ENCODE data around the gene MDM2.
"Not testable (repeated sequence)": the region's sequence is repeated elsewhere in the genome, so short reads cannot be mapped to it uniquely, and the experiment has no call there.

Gene MDM2

DNA sequence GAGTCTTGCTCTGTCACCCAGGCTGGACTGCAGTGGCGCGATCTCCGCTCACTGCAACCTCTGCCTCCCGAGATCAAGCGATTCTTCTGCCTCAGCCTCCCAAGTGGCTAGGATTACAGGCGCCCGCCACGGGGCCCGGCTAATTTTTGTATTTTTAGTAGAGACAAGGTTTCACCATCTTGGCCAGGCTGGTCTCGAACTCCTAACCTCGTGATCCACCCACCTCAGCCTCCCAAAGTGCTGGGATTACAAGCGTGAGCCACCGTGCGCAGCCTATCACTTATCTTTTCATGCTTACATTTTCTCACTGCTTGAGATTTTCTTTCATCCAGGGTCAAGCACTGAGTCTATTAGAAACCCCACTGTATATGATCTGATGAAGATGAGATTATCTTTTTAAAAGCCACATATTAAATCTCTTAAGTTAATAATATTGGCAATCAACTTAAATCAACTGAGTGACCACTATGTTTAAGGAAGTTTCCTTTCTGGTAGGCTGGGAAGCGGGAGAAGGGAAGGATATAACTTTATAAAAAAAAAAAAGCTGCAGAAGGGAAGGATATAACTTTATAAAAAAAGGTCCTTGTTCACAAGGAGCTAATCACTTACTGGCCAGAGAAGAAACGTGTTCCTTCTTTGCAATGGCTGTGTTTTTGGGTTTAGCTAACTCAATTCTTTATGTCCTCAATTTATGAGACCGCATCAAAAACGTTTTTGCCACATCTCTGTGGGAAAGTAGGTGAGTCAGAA is 1.3 kb upstream of the MDM2 start:
- no peak for DNase-seq (ENCODE audit: low spot score)

DNA sequence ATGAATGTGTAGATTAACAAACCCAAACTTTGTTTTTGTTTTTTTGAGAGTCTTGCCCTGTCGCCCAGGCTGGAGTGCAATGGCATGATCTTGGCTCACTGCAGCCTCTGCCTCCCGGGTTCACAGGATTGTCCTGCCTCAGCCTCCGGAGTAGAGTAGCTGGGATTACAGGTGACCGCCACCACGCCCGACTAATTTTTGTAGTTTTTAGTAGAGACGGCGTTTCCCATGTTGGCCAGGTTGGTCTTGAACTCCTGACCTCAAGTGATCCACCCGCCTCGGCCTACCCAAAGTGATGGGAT is 752 bp upstream of the MDM2 start:
- not testable (repeated sequence) for DNase-seq (ENCODE audit: low spot score)

DNA sequence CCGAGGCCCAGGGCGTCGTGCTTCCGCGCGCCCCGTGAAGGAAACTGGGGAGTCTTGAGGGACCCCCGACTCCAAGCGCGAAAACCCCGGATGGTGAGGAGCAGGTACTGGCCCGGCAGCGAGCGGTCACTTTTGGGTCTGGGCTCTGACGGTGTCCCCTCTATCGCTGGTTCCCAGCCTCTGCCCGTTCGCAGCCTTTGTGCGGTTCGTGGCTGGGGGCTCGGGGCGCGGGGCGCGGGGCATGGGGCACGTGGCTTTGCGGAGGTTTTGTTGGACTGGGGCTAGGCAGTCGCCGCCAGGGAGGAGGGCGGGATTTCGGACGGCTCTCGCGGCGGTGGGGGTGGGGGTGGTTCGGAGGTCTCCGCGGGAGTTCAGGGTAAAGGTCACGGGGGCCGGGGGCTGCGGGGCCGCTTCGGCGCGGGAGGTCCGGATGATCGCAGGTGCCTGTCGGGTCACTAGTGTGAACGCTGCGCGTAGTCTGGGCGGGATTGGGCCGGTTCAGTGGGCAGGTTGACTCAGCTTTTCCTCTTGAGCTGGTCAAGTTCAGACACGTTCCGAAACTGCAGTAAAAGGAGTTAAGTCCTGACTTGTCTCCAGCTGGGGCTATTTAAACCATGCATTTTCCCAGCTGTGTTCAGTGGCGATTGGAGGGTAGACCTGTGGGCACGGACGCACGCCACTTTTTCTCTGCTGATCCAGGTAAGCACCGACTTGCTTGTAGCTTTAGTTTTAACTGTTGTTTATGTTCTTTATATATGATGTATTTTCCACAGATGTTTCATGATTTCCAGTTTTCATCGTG is 612 bp downstream of the MDM2 start:
- DNase-seq (ENCODE audit: low spot score) = peak; percentile 90

DNA sequence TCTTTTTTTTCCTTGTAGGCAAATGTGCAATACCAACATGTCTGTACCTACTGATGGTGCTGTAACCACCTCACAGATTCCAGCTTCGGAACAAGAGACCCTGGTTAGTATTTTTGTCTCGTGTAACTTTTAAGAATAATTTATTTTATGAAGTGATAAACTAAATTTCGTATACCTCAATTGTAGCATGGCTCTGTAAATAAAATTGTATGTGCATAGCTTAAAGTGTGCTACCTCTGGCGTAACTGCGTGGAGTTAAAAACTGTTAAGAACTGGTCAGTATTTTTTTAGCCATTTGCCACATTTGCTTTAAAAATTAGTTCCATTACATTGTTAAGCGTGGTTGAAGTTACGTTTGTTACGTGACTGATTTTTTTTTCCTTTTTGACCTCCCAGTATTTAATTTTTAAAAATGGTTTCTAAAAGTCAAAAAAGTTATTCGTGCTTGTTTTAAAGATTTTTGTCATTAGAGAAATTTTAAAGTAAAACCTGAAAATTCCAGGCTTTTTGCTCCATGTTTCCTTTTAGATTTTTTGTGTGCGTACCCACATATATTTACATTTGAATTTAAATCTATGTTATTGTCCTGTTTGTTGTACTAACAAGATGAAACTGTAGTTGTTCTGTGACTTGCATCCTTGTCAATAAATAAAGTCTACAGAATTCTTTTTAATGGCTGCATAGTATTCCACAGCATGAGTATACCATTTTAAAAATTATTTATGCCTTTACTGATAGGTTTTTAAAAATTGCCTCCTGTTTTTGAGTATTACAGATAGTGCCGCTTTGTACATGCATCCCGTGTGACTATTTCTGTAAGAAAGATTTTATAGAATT is 1.4 kb downstream of the MDM2 start:
- DNase-seq (ENCODE audit: low spot score) = no peak

DNA sequence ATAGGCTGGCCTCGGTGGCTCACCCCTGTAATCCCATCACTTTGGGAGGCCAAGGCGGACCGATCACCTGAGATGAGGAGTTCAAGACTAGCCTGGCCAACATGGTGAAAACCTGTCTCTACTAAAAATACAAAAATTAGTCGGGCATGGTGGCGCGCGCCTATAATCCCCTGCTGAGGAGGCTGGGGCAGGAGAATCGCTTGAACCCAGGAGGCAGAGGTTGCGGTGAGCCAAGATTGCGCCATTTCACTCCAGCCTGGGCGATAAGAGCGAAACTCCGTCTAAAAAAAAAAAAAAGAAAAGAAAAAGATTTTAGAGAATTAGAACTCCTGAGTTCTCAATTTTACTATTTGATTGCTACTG is 2.0 kb downstream of the MDM2 start:
- DNase-seq (ENCODE audit: low spot score) = not testable (repeated sequence)

DNA sequence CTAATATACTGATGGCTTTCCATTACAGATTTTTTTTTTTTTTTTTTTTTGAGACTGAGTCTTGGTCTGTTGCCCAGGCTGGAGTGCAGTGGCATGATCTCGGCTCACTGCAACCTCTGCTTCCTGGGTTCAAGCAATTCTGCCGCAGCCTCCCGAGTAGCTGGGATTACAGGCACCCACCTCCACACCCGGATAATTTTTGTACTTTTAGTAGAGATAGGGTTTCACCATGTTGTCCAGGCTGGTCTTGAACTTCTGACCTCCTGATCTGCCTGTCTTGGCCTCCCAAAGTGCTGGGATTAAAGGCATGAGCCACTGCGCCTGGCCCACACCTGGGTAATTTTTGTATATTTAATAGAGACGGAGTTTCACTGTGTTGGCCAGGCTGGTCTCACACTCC is 3.6 kb downstream of the MDM2 start:
- DNase-seq (ENCODE audit: low spot score) = not testable (repeated sequence)

DNA sequence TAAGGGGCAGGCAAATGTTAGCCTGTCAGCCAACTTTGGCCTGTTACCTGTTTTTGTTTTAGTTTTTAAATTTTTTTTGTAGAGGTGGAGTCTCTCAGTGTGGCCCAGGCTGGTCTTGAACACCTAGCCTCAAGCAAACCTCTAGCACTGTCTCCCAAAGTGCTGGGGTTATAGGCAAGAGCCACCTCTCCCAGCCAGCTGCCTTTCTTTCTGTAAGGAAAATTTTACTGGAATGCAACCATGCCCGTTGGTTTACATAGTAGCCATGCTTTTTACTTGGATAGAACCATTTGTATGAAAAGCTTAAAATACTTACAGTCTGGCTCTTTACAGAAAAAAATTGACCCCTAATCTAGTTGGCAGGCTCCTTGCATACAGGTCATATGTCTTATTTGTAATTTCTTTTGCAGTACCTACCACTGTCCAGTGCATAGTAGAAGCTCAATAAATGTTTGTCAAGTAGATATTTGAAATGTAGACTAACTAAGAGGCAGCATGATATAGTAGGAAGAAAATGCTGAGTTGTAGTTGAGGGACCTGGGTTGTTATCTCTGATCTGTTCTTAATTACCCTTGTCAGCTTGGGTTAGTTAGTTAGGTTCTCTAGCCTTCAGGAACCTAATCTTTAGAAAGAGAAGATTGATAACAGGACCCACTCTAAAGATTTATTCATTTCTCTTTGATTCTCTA is 4.7 kb downstream of the MDM2 start:
- DNase-seq (ENCODE audit: low spot score) = no peak

DNA sequence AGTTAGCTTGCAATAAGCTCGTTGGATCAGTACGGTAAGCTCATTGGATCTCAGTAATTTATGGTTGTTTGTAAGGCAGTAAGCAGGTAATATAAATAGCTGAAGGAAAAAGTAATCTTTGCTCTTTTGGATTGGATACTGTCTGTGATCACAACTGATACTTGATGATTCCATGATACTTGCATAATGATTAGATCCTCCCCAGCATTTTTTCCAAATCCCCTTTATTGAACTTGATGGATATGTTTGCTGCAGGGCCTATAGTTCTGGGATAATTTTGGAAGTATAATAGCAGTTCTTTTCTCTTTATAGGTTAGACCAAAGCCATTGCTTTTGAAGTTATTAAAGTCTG is 5.2 kb downstream of the MDM2 start:
- DNase-seq (ENCODE audit: low spot score) = no peak

DNA sequence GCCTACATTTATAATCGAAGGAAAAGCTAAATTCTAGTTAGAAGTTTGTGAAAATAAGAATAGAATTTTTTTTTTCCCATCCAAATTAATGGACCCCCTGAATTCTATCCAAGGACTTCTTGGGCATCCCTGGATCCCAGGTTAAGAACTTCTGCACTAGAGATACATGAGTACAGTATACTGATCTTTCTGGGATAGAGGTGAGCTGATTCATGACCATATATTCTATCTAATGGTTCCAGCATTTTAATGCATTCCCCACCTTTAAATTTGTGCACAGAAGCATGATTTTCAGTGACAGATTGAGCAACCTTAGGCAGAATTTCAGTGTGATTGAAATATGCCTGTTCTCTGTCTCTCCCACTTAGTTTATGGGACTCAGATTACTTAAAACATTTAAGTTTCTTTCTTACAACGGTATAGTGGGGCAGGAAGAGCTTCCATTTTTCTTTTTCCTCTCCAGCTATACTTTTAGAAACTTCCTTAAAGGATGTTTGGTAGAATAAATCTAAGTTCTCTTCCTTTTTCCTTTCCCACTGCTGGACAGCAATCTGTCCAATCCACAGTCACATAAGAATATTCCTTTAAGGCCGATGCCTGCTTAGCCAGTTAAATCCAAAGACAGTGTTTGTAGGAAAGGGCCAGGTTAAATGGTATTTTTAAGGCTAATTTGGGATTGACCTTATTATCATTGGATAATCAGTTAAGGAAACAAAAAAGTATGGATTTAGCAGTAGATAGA is 6.7 kb downstream of the MDM2 start:
- no peak for DNase-seq (ENCODE audit: low spot score)

DNA sequence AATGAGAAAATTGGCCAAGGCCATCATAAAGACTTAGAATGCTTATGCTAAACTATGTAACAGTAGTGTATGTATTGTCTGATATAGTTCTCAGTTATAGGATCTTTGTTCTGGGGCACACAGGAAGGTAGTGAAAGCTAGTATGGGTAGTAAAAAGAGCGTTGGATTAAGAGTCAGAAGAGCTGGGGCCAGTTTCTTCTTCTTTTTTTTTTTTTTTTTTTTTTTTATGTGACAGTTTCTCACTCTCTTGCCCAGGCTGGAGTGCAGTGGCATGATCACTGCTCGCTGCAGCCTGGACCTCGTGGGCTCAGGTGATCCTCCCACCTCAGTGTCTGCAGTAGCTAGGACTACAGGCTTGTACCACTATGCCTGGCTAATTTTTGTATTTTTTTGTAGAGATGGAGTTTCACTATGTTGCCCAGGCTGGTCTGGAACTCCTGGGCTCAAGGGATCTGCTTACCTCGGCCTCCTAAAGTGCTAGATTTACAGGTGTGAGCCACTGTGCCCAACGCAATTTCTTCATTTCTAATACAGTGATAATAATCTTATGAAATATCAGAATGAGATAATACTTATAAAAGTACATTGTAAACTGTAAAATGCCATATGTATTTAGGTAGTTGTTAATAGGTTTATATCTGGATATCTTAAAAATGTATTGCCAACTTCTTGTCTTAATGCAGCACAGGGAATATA is 7.4 kb downstream of the MDM2 start:
- no peak for DNase-seq (ENCODE audit: low spot score)

DNA sequence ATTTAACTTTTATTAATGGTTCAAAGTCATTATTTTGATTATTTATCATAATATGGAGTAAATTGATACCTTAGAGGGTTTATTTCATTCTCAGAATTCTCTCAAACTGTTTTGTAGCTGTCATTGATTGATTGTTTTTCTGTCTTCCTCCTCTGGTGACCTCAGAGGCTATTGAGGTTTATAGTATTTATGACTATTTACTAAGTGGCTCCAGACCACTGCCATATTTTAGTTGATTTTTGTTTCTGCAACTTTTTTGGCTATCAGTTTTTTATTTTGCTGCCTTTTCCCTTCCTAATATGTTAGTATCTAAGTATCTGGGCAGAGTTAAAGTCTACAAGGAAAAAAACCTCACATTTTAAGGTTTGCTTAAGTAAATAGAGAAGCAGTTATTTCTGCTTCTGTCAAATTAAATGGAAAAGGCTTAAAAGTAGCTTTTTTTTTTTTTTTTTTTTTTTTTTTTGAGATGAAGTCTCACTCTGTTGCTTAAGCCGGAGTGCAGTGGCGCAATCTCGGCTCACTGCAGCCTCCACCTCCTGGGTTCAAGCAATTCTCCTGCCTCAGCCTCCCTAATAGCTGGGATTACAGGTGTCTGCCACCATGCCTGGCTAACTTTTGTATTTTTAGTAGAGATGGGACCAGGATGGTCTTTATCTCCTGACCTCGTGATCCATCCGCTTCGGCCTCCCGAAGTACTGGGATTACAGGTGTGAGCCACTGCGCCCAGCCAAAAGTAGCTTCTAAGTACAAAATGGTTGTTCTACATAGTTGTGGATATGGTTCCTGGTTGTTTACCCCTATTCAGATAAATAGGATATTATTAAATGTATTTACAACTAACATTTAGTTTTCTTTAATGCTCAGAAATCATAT is 8.2 kb downstream of the MDM2 start:
- DNase-seq (ENCODE audit: low spot score) = no peak

DNA sequence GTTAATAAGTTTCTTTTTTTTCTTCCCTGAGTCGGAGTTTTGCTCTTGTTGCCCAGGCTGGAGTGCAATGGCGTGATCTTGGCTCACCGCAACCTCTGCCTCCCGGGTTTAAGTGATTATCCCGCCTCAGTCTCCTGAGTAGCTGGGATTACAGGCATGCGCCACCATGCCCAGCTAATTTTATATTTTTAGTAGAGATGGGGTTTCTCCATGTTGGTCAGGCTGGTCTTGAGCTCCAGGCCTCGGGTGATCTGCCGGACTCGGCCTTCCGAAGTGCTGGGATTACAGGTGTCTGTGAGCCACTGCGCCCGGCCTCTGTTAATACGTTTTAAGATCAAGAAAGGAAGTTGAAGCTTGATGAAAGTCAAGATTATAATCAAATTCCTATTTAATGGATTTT is 11.5 kb downstream of the MDM2 start:
- DNase-seq (ENCODE audit: low spot score) = not testable (repeated sequence)

DNA sequence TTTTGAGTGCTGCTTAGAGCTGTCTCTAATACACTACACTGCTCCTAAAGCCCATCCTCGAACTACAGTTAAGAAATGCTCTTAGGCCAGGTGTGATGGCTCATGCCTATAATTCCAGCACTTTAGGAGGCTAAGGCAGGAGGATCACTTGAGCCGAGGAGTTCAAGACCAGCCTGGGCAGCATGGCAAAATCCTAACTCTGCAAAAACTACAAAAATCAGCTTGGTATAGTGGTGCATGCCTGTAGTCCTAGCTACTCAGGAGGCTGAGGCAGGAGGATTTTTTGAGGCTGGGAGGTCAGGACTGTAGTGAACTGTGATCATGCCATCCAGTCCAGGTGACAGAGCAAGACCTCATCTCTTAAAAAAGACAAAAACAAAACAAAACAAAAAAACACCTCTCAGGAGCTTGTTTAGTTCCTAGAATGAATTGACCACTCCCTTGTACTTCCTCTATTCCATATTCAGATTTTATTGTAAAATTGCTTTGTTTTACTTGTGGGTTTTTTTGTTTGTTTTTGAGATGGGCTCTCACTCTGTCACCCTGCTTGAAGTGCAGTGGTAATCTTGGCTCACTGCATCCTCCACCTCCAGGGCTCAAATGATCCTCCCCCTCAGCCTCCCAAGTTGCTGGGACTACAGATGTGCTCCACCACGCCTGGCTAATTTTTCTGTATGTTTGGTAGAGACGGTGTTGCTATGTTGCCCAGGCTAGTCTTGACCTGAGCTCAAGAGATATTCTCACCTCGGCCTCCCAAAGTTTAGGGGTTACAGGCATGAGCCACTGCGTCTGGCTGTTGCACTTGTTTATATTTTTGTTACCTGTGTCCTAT is 13.6 kb downstream of the MDM2 start:
- no peak for DNase-seq (ENCODE audit: low spot score)

DNA sequence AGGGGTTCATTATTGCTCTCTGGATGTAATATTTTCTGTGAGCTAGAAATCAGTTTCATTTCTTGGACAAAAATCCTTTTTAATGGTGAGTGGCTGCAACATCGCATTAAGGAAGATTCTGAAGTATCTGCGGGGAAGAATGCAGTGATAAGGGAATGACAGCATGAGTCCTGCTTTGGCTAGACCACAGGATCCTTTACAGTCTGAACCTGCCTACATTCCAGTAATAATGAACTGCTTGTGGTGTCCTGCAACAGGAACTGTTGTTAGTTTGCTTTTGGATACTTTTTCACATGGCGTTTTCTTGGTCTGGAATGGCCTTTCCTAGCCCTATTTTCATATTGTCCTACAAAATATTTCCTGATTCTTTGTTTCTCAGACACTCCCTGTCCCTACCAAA is 15.7 kb downstream of the MDM2 start:
- no peak for DNase-seq (ENCODE audit: low spot score)

DNA sequence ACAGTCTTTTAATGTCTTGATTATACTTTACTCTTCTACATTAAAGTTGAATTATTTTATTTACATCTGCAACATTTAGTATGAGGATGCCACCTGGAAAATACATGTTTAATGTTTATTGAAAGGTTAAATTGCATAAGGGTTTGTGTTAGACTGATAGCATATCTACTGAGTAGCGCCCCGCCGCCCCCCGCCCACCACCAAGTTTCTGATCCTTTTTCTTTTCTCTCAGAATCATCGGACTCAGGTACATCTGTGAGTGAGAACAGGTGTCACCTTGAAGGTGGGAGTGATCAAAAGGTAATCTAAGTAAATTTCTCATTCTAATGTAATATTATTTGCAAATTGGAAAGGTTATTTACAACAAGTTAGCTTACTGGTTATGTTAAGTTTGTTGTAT is 16.2 kb downstream of the MDM2 start:
- DNase-seq (ENCODE audit: low spot score) = no peak

DNA sequence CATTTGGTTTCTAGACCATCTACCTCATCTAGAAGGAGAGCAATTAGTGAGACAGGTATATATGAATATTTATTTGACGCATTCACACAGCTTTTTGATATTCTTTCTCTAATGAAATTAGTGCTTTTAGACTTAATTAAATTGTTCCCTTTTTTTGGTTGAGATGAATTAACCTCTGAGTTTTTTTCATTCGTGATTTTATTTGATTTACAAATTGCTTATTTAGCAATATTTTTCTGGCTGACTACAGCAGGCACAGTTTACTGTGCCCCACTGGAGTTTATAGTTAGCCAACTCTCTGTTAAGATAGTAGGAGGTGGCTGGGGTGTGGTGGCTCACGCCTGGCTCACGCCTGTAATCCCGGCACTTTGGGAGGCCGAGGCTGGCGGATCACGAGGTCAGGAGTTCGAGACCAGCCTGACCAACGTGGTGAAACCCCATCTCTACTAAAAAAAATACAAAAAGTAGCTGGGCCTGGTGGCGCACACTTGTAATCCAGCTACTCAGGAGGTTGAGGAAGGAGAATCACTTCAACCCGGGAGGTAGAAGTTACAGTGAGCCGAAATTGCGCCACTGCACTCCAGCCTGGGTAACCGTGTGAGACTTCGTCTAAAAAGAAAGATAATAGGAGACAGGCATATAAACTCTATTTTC is 16.7 kb downstream of the MDM2 start:
- no peak for DNase-seq (ENCODE audit: low spot score)

DNA sequence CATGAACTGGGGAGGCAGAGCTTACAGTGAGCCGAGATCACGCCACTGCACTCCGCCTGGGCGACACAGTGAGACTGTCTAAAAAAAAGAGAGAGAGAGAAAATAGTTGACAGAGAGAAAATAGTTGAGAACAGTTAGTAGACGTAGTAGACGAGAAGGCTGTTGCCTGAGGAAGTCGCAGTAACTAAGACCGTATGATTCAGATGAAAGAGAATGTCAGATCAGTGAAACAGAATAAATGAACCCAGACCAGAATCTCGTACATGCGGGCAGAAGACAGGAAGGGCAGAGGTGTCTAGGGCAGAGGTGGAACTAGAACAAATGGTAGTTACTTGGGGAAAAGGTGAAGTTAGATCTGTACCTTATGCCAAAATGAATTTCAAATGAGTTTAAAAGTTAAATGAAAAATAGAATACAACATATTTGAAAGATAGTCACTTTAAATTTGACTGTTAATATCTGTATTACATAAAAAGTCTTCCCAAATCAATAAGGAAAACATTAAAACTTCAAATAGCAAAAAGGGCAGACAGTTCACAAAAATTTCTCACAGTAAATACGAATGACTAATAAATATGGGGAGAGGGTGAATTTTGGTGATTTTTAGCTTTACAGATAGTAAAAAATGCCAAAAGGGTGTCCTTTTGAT is 17.7 kb downstream of the MDM2 start:
- no peak for DNase-seq (ENCODE audit: low spot score)

All from ecto neural progenitor cell (in vitro differentiated cells).